ENCODE results near the gene PODN. TPM values are rescaled to one million over a fixed set of nuclear protein-coding genes. Genes with fewer than 3 reads are reported as not detected.

PODN gene
- total RNA-seq, 1 experiment from 2014 or later, result not detected

DNA sequence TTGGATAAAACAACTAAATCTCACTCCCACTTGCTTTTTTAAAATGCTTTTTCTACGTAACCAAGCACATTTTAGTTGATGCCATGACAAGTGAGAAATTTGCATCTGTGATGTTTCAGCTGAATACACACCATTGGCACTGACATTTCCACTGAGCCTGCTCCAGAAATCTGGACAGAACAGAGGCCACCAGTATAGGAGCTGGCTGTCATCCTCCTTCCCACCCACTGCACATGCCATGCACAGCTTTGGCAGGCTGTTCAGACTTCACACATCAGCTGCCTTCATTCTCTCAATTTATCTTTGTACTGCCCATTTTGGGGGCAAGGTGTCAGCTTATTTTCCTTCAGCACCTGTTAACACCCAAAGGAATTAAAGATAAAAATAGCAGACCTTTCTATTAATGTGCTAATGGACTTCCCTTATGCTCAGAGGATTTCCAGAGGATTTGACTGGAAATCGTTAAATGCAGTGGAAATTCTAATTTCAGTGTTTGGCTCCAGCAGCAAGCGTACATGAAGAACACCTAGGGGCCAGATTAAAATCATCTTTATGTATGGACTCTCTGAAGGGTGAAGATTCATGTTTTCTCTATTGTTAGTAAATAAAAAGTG, 12.9 kb upstream of the PODN start:
- intact Hi-C loops (cut with micrococcal nuclease; ENCODE audit: unreplicated experiment), result no loop called here
- H3K4me3 Mint-ChIP-seq (ENCODE audit: unreplicated experiment), result no peak overlapping the region
- Histone ChIP-seq H3K9me3 (no peaks in the 10 kb centered on the region), H3K27me3 (replicated peaks; ENCODE audit: control insufficient read depth, insufficient read depth, low read length) (no peaks in the 10 kb centered on the region), H3K4me3 (ENCODE audit: low read depth, low read length) (no peak overlapping the region), H3K4me1 (no peaks in the 10 kb centered on the region), H3K36me3 (ENCODE audit: control insufficient read depth, insufficient read depth, low read length) (no peaks in the 10 kb centered on the region)
- CTCF ChIA-PET, result no interaction called here
- DNase-seq, result no peak
- BruUV-seq (replicated peaks), result no TSS peak
- no peaks in the 10 kb centered on the region for H3K9me3 Mint-ChIP-seq (ENCODE audit: unreplicated experiment)
- no peak overlapping the region for H3K27ac Mint-ChIP-seq (ENCODE audit: unreplicated experiment)
- H3K27me3 Mint-ChIP-seq (ENCODE audit: insufficient read depth, unreplicated experiment), result no peaks in the 10 kb centered on the region
- H3K4me1 Mint-ChIP-seq (ENCODE audit: low read depth, unreplicated experiment), result no peaks in the 10 kb centered on the region
- TF ChIP-seq, protein P1, sequence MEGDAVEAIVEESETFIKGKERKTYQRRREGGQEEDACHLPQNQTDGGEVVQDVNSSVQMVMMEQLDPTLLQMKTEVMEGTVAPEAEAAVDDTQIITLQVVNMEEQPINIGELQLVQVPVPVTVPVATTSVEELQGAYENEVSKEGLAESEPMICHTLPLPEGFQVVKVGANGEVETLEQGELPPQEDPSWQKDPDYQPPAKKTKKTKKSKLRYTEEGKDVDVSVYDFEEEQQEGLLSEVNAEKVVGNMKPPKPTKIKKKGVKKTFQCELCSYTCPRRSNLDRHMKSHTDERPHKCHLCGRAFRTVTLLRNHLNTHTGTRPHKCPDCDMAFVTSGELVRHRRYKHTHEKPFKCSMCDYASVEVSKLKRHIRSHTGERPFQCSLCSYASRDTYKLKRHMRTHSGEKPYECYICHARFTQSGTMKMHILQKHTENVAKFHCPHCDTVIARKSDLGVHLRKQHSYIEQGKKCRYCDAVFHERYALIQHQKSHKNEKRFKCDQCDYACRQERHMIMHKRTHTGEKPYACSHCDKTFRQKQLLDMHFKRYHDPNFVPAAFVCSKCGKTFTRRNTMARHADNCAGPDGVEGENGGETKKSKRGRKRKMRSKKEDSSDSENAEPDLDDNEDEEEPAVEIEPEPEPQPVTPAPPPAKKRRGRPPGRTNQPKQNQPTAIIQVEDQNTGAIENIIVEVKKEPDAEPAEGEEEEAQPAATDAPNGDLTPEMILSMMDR (IDR thresholded peaks at IDR 0.05; ENCODE audit: insufficient read depth in 1 of 2, low read depth in 1 of 2, low read length in 1 of 2, severe bottlenecking in 1 of 2, unreplicated experiment in 1 of 2), result no peak
- H3K36me3 Mint-ChIP-seq (ENCODE audit: insufficient read depth, unreplicated experiment), result no peaks in the 10 kb centered on the region
- POLR2A ChIA-PET, result no interaction called here

DNA sequence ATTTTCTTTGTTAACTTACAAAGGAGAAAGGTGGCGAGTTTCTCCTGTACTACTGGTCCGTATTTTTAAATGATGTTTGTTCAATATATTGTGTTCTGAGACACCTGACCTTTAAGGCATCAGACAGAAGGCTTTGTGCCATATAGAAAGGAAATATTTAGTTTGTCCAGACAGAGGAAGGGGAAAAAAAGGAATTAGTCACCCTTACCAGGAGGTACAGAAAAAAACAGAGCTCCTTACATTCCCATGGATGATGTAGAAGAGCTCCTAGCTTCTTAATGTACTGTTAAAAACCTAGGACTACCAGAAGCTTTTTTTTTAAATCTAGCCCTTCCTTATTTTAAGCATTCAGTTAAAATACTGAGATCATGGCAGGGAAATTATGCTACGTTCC, 12.4 kb upstream of the PODN start:
- ChIA-PET CTCF (no interaction called here), POLR2A (no interaction called here)
- Histone ChIP-seq H3K4me3 (ENCODE audit: low read depth, low read length) (no peak overlapping the region), H3K36me3 (ENCODE audit: control insufficient read depth, insufficient read depth, low read length) (no peaks in the 10 kb centered on the region), H3K4me1 (no peaks in the 10 kb centered on the region), H3K9me3 (no peaks in the 10 kb centered on the region), H3K27me3 (replicated peaks; ENCODE audit: control insufficient read depth, insufficient read depth, low read length) (no peaks in the 10 kb centered on the region)
- BruUV-seq (replicated peaks), result no TSS peak
- H3K4me1 Mint-ChIP-seq (ENCODE audit: low read depth, unreplicated experiment), result no peaks in the 10 kb centered on the region
- H3K36me3 Mint-ChIP-seq (ENCODE audit: insufficient read depth, unreplicated experiment), result no peaks in the 10 kb centered on the region
- no peak overlapping the region for H3K4me3 Mint-ChIP-seq (ENCODE audit: unreplicated experiment)
- no peak overlapping the region for H3K27ac Mint-ChIP-seq (ENCODE audit: unreplicated experiment)
- H3K27me3 Mint-ChIP-seq (ENCODE audit: insufficient read depth, unreplicated experiment), result no peaks in the 10 kb centered on the region
- H3K9me3 Mint-ChIP-seq (ENCODE audit: unreplicated experiment), result no peaks in the 10 kb centered on the region
- TF ChIP-seq, protein P1 (IDR thresholded peaks at IDR 0.05; ENCODE audit: insufficient read depth in 1 of 2, low read depth in 1 of 2, low read length in 1 of 2, severe bottlenecking in 1 of 2, unreplicated experiment in 1 of 2), result no peak
- intact Hi-C loops (cut with micrococcal nuclease; ENCODE audit: unreplicated experiment), result no loop called here
- DNase-seq, result no peak

DNA sequence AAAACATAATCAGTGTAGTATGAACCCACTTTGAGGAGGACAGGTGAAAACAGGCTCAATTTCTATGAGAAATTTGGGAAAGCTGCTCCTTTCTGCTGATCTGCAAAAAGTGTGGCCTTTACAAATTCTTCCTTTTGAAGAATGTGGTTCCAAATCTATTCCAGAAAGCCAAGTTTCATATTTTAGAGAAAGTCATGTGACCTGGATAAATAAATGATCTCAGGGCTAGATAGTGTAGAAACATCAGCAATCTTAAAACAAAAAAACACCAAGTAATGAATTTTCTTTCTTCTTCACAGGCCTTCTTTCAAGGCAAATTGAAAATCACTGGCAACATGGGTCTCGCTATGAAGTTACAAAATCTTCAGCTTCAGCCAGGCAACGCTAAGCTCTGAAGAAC, 11.7 kb upstream of the PODN start:
- Mint-ChIP-seq H3K4me1 (ENCODE audit: low read depth, unreplicated experiment) (no peaks in the 10 kb centered on the region), H3K9me3 (ENCODE audit: unreplicated experiment) (no peaks in the 10 kb centered on the region), H3K27ac (ENCODE audit: unreplicated experiment) (no peak overlapping the region), H3K27me3 (ENCODE audit: insufficient read depth, unreplicated experiment) (no peaks in the 10 kb centered on the region), H3K4me3 (ENCODE audit: unreplicated experiment) (no peak overlapping the region), H3K36me3 (ENCODE audit: insufficient read depth, unreplicated experiment) (no peaks in the 10 kb centered on the region)
- Histone ChIP-seq H3K4me1 (no peaks in the 10 kb centered on the region), H3K36me3 (ENCODE audit: control insufficient read depth, insufficient read depth, low read length) (no peaks in the 10 kb centered on the region), H3K9me3 (no peaks in the 10 kb centered on the region), H3K4me3 (ENCODE audit: low read depth, low read length) (no peak overlapping the region), H3K27me3 (replicated peaks; ENCODE audit: control insufficient read depth, insufficient read depth, low read length) (no peaks in the 10 kb centered on the region)
- ChIA-PET CTCF (no interaction called here), POLR2A (no interaction called here)
- intact Hi-C loops (cut with micrococcal nuclease; ENCODE audit: unreplicated experiment), result no loop called here
- no TSS peak for BruUV-seq (replicated peaks)
- TF ChIP-seq, protein P1 (IDR thresholded peaks at IDR 0.05; ENCODE audit: insufficient read depth in 1 of 2, low read depth in 1 of 2, low read length in 1 of 2, severe bottlenecking in 1 of 2, unreplicated experiment in 1 of 2), result no peak
- no peak for DNase-seq
